Keratinocyte (primary cell): ENCODE data around the gene GALNT13. TPM values are rescaled to one million over a fixed set of nuclear protein-coding genes. Genes with fewer than 3 reads are reported as not detected.

Source experiments
- DNase-seq: peaks from one replicate; pipeline ENCODE4 v3.0.0-alpha.2; 2011; ENCODE audit warnings: low read depth, missing footprints, low spot score
- FAIRE-seq: peaks from 2 replicates; lab custom pipeline; 2011; peaks lifted over from hg19 to GRCh38; lab: Jason Lieb, UNC
- H2AFZ ChIP-seq: 2 replicates; pipeline ENCODE4 v1.6.0; 2012; ENCODE audit warnings: low read length, control low read depth, inconsistent platforms; ENCODE audit not compliant: control insufficient read depth
- H3K27ac ChIP-seq: 2 replicates; pipeline ENCODE4 v1.5.1; 2011; ENCODE audit warnings: low read length; ENCODE audit not compliant: control insufficient read depth, insufficient read depth
- H3K27me3 ChIP-seq: 3 replicates; pipeline ENCODE4 v1.6.0; 2011; ENCODE audit warnings: low read length; ENCODE audit not compliant: control insufficient read depth, insufficient read depth; ENCODE audit errors: extremely low read depth
- H3K36me3 ChIP-seq, 2 experiments: 2 replicates in 1 of 2; 3 replicates in 1 of 2; pipeline ENCODE4 v1.5.1; 2011; ENCODE audit warnings: low read length in 2 of 2, mild to moderate bottlenecking in 1 of 2; ENCODE audit not compliant: control insufficient read depth in 2 of 2, insufficient read depth in 2 of 2; ENCODE audit errors: extremely low read depth in 1 of 2
- H3K4me1 ChIP-seq: 3 replicates; pipeline ENCODE4 v1.5.1; 2011; ENCODE audit warnings: low read length; ENCODE audit not compliant: control insufficient read depth, insufficient read depth; ENCODE audit errors: extremely low read depth
- H3K4me2 ChIP-seq: 3 replicates; pipeline ENCODE4 v1.6.0; 2011; ENCODE audit warnings: low read depth, low read length; ENCODE audit not compliant: control insufficient read depth, insufficient read depth; ENCODE audit errors: extremely low read depth
- H3K4me3 ChIP-seq, 3 experiments: fragments of 200-600 bp in 1 of 3; sonication (generic) in 1 of 3; 2 replicates in 2 of 3; 3 replicates in 1 of 3; pipeline ENCODE4 v1.5.1; 2011 to 2016; ENCODE audit warnings: low read length in 3 of 3, mild to moderate bottlenecking in 3 of 3, control low read depth in 2 of 3, inconsistent platforms in 1 of 3, low read depth in 1 of 3, mixed read lengths in 1 of 3, mixed run types in 1 of 3, moderate library complexity in 1 of 3; ENCODE audit not compliant: control insufficient read depth in 2 of 3, insufficient read depth in 2 of 3; ENCODE audit errors: extremely low read depth in 1 of 3
- H3K79me2 ChIP-seq: 2 replicates; pipeline ENCODE4 v1.6.0; 2012; ENCODE audit warnings: low read length; ENCODE audit not compliant: control insufficient read depth, insufficient read depth
- H3K9ac ChIP-seq: 3 replicates; pipeline ENCODE4 v1.6.0; 2011; ENCODE audit warnings: low read length; ENCODE audit not compliant: control insufficient read depth, insufficient read depth; ENCODE audit errors: extremely low read depth
- H3K9me1 ChIP-seq: 3 replicates; pipeline ENCODE4 v1.6.0; 2011; ENCODE audit warnings: low read length; ENCODE audit not compliant: control insufficient read depth, insufficient read depth; ENCODE audit errors: extremely low read depth
- H3K9me3 ChIP-seq: 2 replicates; pipeline ENCODE4 v1.5.1; 2012; ENCODE audit warnings: low read depth, low read length; ENCODE audit not compliant: control insufficient read depth
- H4K20me1 ChIP-seq: 3 replicates; pipeline ENCODE4 v1.6.0; 2011; ENCODE audit warnings: low read length; ENCODE audit not compliant: control insufficient read depth, insufficient read depth; ENCODE audit errors: extremely low read depth
- CTCF ChIP-seq, 3 experiments: IDR thresholded peaks in 1 of 3; conservative IDR thresholded peaks in 1 of 3; optimal IDR thresholded peaks in 1 of 3; 2 replicates in 2 of 3; 3 replicates in 1 of 3; pipeline versions ENCODE3 to v1.5.1; 2011; ENCODE audit warnings: low read length in 3 of 3, mild to moderate bottlenecking in 3 of 3, moderate library complexity in 2 of 3, control low read depth in 1 of 3, inconsistent platforms in 1 of 3; ENCODE audit not compliant: insufficient read depth in 2 of 3; ENCODE audit errors: extremely low read depth in 1 of 3
- EZH2 ChIP-seq: IDR thresholded peaks from one replicate; pipeline ENCODE4 v1.6.1; 2012; ENCODE audit warnings: inconsistent platforms, mild to moderate bottlenecking, low read length, moderate library complexity
- dilution Hi-C: fragments of 300-500 bp; cut with MboI; formaldehyde crosslinking; loops from one replicate; pipeline ENCODE4 v1.7.0; 2020; ENCODE audit warnings: low sequenced_read_pairs; ENCODE audit not compliant: extremely low pct_ligation_motif_present
- polyA plus RNA-seq, 5 experiments: library from polyadenylated mRNA; depleted of rRNA in 3 of 5; stranded (reverse) in 3 of 5; stranded (forward) in 1 of 5; unstranded in 1 of 5; fragments of >200 nt; gene quantifications; 1 replicate in 1 of 5; 2 replicates in 3 of 5; 3 replicates in 1 of 5; pipeline versions ENCODE4 v1.2.1 to v1.2.3, GENCODE V29; 2011 to 2012; ENCODE audit warnings: missing spikeins in 2 of 5, low read depth in 1 of 5, low replicate concordance in 1 of 5

The GALNT13 gene
- polyA plus RNA-seq, 1 donor (not counting 4 experiments of a cell fraction or from before 2014, with no cell fraction given) = not detected

- no peaks in the 10 kb centered on the region for H3K9me1 ChIP-seq
- DNase-seq (no peak), FAIRE-seq (no peak)
- H3K36me3 ChIP-seq = no peaks in the 10 kb centered on the region
- no peak overlapping the region for H3K9ac ChIP-seq
- no peaks in the 10 kb centered on the region for H3K79me2 ChIP-seq
- no peak overlapping the region for H3K27ac ChIP-seq
- dilution Hi-C loops = no loop called here
- H3K9me3 ChIP-seq = no peaks in the 10 kb centered on the region
- H3K4me1 ChIP-seq = no peaks in the 10 kb centered on the region
- no peaks in the 10 kb centered on the region for H4K20me1 ChIP-seq
- H3K4me2 ChIP-seq = no peak overlapping the region
- TF ChIP-seq EZH2 (no peak), CTCF (optimal IDR thresholded peaks at IDR 0.05 in 1 of 3, IDR thresholded peaks at IDR 0.05 in 1 of 3, conservative IDR thresholded peaks at IDR 0.05 in 1 of 3; ENCODE audit: extremely low read depth in 1 of 3, insufficient read depth in 2 of 3, low read length in 3 of 3) (no peak)
- no peak overlapping the region for H2AFZ ChIP-seq
- no peaks in the 10 kb centered on the region for H3K27me3 ChIP-seq
- H3K4me3 ChIP-seq = no peak overlapping the region
Observed at GRCh38 chr2:154093856-154094255, 222.1 kb downstream of the GALNT13 start.

GRCh38 chr2:154097833-154098398 lies 226.2 kb downstream of the GALNT13 start:
- no peak overlapping the region for H3K4me3 ChIP-seq
- no peaks in the 10 kb centered on the region for H3K9me1 ChIP-seq
- no peak overlapping the region for H2AFZ ChIP-seq
- TF ChIP-seq EZH2 = no peak
- no peak for TF ChIP-seq CTCF (optimal IDR thresholded peaks at IDR 0.05 in 1 of 3, IDR thresholded peaks at IDR 0.05 in 1 of 3, conservative IDR thresholded peaks at IDR 0.05 in 1 of 3; ENCODE audit: extremely low read depth in 1 of 3, insufficient read depth in 2 of 3, low read length in 3 of 3)
- DNase-seq (no peak), FAIRE-seq (no peak)
- H3K27ac ChIP-seq = no peak overlapping the region
- no peaks in the 10 kb centered on the region for H4K20me1 ChIP-seq
- dilution Hi-C loops = no loop called here
- no peaks in the 10 kb centered on the region for H3K9me3 ChIP-seq
- H3K27me3 ChIP-seq = no peaks in the 10 kb centered on the region
- H3K36me3 ChIP-seq = no peaks in the 10 kb centered on the region
- H3K4me2 ChIP-seq = no peak overlapping the region
- H3K9ac ChIP-seq = no peak overlapping the region
- H3K4me1 ChIP-seq = no peaks in the 10 kb centered on the region
- no peaks in the 10 kb centered on the region for H3K79me2 ChIP-seq
